Prostate gland (tissue), 2 donors: Measurements from ENCODE around the gene ATF7IP. TPM values are rescaled to one million over a fixed set of nuclear protein-coding genes. Genes with fewer than 3 reads are reported as not detected.
A peak's percentile ranks its signal among the peaks of the same experiment; 100 is the strongest.
"Not testable (repeated sequence)": the region's sequence is repeated elsewhere in the genome, so short reads cannot be mapped to it uniquely, and the experiment has no call there.

Experiments
- DNase-seq: peaks from one replicate; pipeline ENCODE4 v3.0.0-alpha.2; 2019; ENCODE audit warnings: low spot score
- H3K27ac ChIP-seq, 2 donors: fragments of 200-600 bp; sonication (generic); 2 replicates each; pipeline ENCODE4 v1.5.1; 2017 to 2019
- H3K27me3 ChIP-seq: fragments of 200-600 bp; sonication (generic); replicated peaks from 2 replicates; pipeline ENCODE4 v1.5.1; 2019; ENCODE audit not compliant: insufficient read depth
- H3K36me3 ChIP-seq, 2 donors: fragments of 200-600 bp; sonication (generic); 1 replicate in 1 of 2; 2 replicates in 1 of 2; pipeline versions ENCODE4 v1.5.1 to v1.8.1; 2017 to 2019
- H3K4me1 ChIP-seq: fragments of 200-600 bp; sonication (generic); replicated peaks from 2 replicates; pipeline ENCODE4 v1.5.1; 2019
- H3K4me3 ChIP-seq, 2 donors: fragments of 200-600 bp; sonication (generic); 2 replicates each; pipeline ENCODE4 v1.5.1; 2017 to 2019
- H3K9me3 ChIP-seq: fragments of 200-600 bp; sonication (generic); 2 replicates; pipeline ENCODE4 v1.5.1; 2017
- CTCF ChIP-seq, 4 experiments: fragments of 200-600 bp in 2 of 4; fragments of 450-650 bp in 2 of 4; sonication (generic) in 2 of 4; IDR thresholded peaks; 1 replicate in 3 of 4; 2 replicates in 1 of 4; pipeline ENCODE4 v1.5.1; 2016 to 2019; ENCODE audit warnings: antibody characterized with exemption in 4 of 4, mild to moderate bottlenecking in 2 of 4, moderate library complexity in 2 of 4
- POLR2A ChIP-seq: fragments of 450-650 bp; IDR thresholded peaks from one replicate; pipeline ENCODE4 v1.6.1; 2016; ENCODE audit warnings: antibody characterized with exemption, mild to moderate bottlenecking
- POLR2AphosphoS5 ChIP-seq: sonication (generic); formaldehyde crosslinking; IDR thresholded peaks from one replicate; pipeline ENCODE4 v1.6.1; 2017; ENCODE audit warnings: antibody characterized with exemption
- WGBS: methylation state at CpG from one replicate; pipeline ENCODE4 v1.1.5; 2018; 5-methylcytosine and 5-hydroxymethylcytosine counted together
- intact Hi-C: fragments of 100-400 bp; cut with DNase I; formaldehyde crosslinking; loops from one replicate; pipeline ENCODE4 v1.14.2; 2022
- total RNA-seq, 2 donors: library from RNA; depleted of rRNA; stranded (reverse); fragments of >200 nt; gene quantifications; one replicate each; pipeline ENCODE4 v1.1.0, GENCODE V29; 2016

ATF7IP gene
- total RNA-seq = 10 to 100 TPM; 47.1 to 49.9 TPM

DNA sequence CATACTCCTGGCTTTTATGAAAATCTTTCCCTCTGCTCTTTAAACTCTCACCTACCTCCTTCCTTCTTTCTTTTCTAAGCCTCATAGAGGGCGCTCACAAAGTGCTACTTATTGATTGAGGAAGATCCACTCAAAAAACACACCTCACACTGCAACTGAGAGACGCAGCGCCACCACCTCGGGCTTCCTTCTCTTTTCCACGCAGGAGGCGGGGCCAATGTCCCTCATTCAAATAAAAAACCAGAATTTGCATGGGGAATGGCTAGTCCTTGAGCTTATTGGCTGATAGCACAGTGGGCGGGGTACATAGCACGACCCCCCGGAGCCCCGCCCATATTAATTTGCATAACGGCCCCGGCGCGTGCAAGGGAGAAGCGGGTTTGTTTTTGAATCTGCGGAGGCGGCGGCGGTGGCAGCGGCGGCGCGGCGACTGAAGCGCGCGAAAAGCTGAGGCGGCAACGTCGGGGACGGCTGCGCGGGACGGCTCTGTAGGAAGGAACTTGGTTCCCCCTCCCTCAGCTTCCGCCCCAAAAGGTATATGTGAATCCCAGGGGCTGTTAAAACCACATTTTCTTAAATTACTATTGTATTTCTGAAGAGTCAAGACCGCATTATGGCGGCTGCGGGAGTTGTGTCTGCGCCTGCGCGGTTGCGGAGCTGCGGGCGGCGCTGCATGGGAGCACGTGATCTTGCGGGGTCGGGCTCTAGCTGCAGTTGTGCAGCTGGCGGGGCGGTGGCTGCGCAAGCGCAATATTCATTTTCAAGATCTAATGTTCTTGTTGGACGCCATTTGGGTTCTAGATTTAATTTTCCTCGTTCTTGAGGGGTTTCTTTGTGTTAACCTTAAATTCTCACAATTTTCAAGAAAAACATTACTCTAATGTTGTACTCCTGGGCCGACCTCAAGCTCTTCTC lies at the start of gene ATF7IP:
Gene ATF7IP, plus strand, starts transcription at position 389 of the 915 bp plus-strand sequence. CDS start 58,234 bp downstream, outside the sequence.
- peak within 1 kb of the TSS; percentile 66 to 73 for H3K4me3 ChIP-seq
- no peaks in the 10 kb centered on the region for H3K36me3 ChIP-seq
- peak within 1 kb of the TSS; percentile 96 to 97 for H3K27ac ChIP-seq
- peak; percentile 97 for DNase-seq
- H3K4me1 ChIP-seq = no peaks in the 10 kb centered on the region
- TF ChIP-seq CTCF (IDR thresholded peaks at IDR 0.05) (peak in 3 of 4 experiments; percentile 38 to 48 (median 39)), POLR2AphosphoS5 (peak; percentile 81), POLR2A (peak; percentile 71)
- no peaks in the 10 kb centered on the region for H3K27me3 ChIP-seq
- under 1% methylated on average over 55 of the region's 55 CpGs for WGBS
- H3K9me3 ChIP-seq = no peaks in the 10 kb centered on the region
- intact Hi-C loops = loop anchor here (2.0 to 5.0 kb wide), 2 partner anchors 109 to 202 kb away; partner anchors contain the start of gene PLBD1

GRCh38 chr12:14317362-14318146 lies 47.9 kb upstream of the ATF7IP start:
- no peaks in the 10 kb centered on the region for H3K4me1 ChIP-seq
- H3K27ac ChIP-seq = no peak overlapping the region
- intact Hi-C loops = no loop called here
- 76% methylated on average over 4 of the region's 4 CpGs for WGBS
- no peak for DNase-seq
- no peaks in the 10 kb centered on the region for H3K9me3 ChIP-seq
- no peaks in the 10 kb centered on the region for H3K27me3 ChIP-seq
- H3K4me3 ChIP-seq = no peak overlapping the region
- no peak for TF ChIP-seq POLR2A
- TF ChIP-seq CTCF (IDR thresholded peaks at IDR 0.05) = no peak
- no peak for TF ChIP-seq POLR2AphosphoS5
- H3K36me3 ChIP-seq = no peaks in the 10 kb centered on the region

- not testable (repeated sequence) for DNase-seq, H3K36me3 ChIP-seq
- 97% methylated on average over 36 of the region's 38 CpGs for WGBS
Measured at GRCh38 chr12:14319704-14320427, 45.6 kb upstream of the ATF7IP start.

DNA sequence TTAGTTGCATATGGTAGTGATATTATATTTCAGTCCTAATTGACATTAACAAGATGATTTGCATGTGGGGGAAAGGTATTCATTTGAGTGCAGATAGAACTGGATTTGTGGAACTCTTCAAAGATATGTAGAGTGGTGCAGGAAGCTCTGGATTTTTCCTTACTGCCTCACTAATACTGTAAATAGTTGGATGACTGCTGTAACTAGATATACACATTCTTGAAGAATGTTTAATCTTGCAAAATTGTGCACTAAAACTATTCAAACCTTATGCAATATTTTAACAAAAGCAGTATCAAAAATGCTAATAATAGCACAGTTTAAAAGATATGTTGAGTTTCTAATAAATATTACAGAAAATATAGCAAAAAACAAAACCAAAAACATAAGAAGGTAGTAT lies 43.1 kb upstream of the ATF7IP start:
- Histone ChIP-seq H3K27ac (no peak overlapping the region), H3K36me3 (no peaks in the 10 kb centered on the region), H3K4me1 (no peaks in the 10 kb centered on the region), H3K4me3 (no peak overlapping the region), H3K9me3 (no peaks in the 10 kb centered on the region), H3K27me3 (no peaks in the 10 kb centered on the region)
- no peak for DNase-seq
- intact Hi-C loops = no loop called here
- no peak for TF ChIP-seq CTCF (IDR thresholded peaks at IDR 0.05)
- no peak for TF ChIP-seq POLR2A
- no peak for TF ChIP-seq POLR2AphosphoS5

More at GRCh38 chr12:14319704-14320427, 45.6 kb upstream of the ATF7IP start:
- H3K9me3 ChIP-seq, intact Hi-C loops, H3K4me1 ChIP-seq, H3K27ac ChIP-seq, H3K4me3 ChIP-seq, H3K27me3 ChIP-seq: not testable (repeated sequence)
